Heart right ventricle (tissue), 16 donors: ENCODE measurements around the gene MYH9. TPM values are rescaled to one million over a fixed set of nuclear protein-coding genes. Genes with fewer than 3 reads are reported as not detected.

Experiments
- ATAC-seq, 8 donors: fragments of 200-7000 bp; cut with Tn5 transposase; one replicate each; pipeline ENCODE4 v1.9.1; 2020; ENCODE audit warnings: mild to moderate bottlenecking in 8 of 8, moderate library complexity in 8 of 8, moderate number of reproducible peaks in 1 of 8
- DNase-seq, 2 donors: peaks; one replicate each; pipeline ENCODE4 v3.0.0-alpha.2; 2020
- H3K27ac ChIP-seq, 10 donors: fragments of 200-600 bp; sonication (generic) in 2 of 10; one replicate each; pipeline versions ENCODE4 v1.5.0 to v1.8.0; 2020 to 2022; ENCODE audit warnings: mild to moderate bottlenecking in 3 of 10
- H3K27me3 ChIP-seq, 7 donors: fragments of 200-600 bp; one replicate each; pipeline ENCODE4 v1.8.0; 2021 to 2022; ENCODE audit warnings: mild to moderate bottlenecking in 2 of 7
- H3K36me3 ChIP-seq, 9 donors: fragments of 200-600 bp; sonication (generic) in 1 of 9; one replicate each; pipeline versions ENCODE4 v1.5.0 to v1.8.0; 2020 to 2022; ENCODE audit warnings: mild to moderate bottlenecking in 2 of 9
- H3K4me1 ChIP-seq, 9 donors: fragments of 200-600 bp; sonication (generic) in 1 of 9; one replicate each; pipeline versions ENCODE4 v1.5.0 to v1.8.0; 2020 to 2022; ENCODE audit warnings: mild to moderate bottlenecking in 4 of 9
- H3K4me3 ChIP-seq, 10 donors: fragments of 200-600 bp; sonication (generic) in 2 of 10; one replicate each; pipeline versions ENCODE4 v1.5.0 to v1.8.0; 2020 to 2022; ENCODE audit warnings: mild to moderate bottlenecking in 7 of 10, moderate library complexity in 2 of 10
- H3K9me3 ChIP-seq, 11 donors: fragments of 200-600 bp in 10 of 11; sonication (generic) in 2 of 11; one replicate each; pipeline versions ENCODE4 v1.5.0 to v1.8.0; 2013 to 2022; ENCODE audit warnings: mild to moderate bottlenecking in 2 of 11, control low read depth in 1 of 11, moderate library complexity in 1 of 11
- WGBS, 2 donors: extraction: QIAGEN DNeasy Blood & Tissue Kit; methylation state at CpG; one replicate each; pipeline ENCODE4 v1.1.7; 2013; ENCODE audit warnings: inconsistent platforms in 1 of 2; 5-methylcytosine and 5-hydroxymethylcytosine counted together
- intact Hi-C, 10 donors: fragments of 100-400 bp; cut with DNase I; formaldehyde crosslinking; loops; one replicate each; pipeline versions ENCODE4 v1.11.1 to v1.14.2; 2022
- polyA plus RNA-seq, 2 donors: library from polyadenylated mRNA; stranded (reverse); fragments of 200-250 nt; gene quantifications; one replicate each; pipeline ENCODE4 v1.2.3, GENCODE V29; 2013
- total RNA-seq, 10 donors: library from RNA; stranded (reverse); fragmentation: NEBNext Ultra II Directional in 3 of 10; extraction: Animal tissue kit (Norgen Biotek cat#: 25700) in 3 of 10; gene quantifications; one replicate each; pipeline versions ENCODE4 v1.2.1 to v1.2.4, GENCODE V29; 2021 to 2023
- TF ChIP-seq, protein P1 (sequence below), 9 donors: fragments of 200-600 bp; sonication (generic) in 2 of 9; IDR thresholded peaks; one replicate each; pipeline versions ENCODE4 v1.5.0 to v1.8.0; 2021 to 2022; ENCODE audit warnings: antibody characterized with exemption in 9 of 9, mild to moderate bottlenecking in 5 of 9, moderate library complexity in 1 of 9
- donor health status: Arrhythmogenic right ventricular cardiomyopathy.
- donor health status: ischemic (EF 13 %, LVEDD 7.1; RV severe dilation, severe dysfunction).
- donor health status: healthy with polysubstance abuse.
- donor health status: DM: no; HTN: yes; CAD: no.
- donor health status: DM: no; HTN: no; CAD: no.
- donor health status: ischemic (EF 25% LVEDD 6.9; RV normal size, moderate dysfunction).
- donor health status: ischemic (EF 25% LVEDD 5.7; RV mildly dilated, moderate dysfunction).
- donor health status: healthy.
- donor health status: DM: yes; HTN: yes; CAD: no.
- donor health status: Ischemic cardiomyopathy.
- donor health status: ischemic (EF 35%, LVEDD 5.7; RV mildly dilated, moderate dysfunction).
- donor health status: nonischemic (EF 11% LVEDD 7.7; RV severe dilation, severe dysfunction).
- donor health status: DM: yes; HTN: yes; CAD: no.
- donor health status: PGD.
- donor health status: ischemic (EF 29% LVEDD 5.4; RV normal size, mild dysfunction).
- donor health status: nonischemic (EF 23%, LVEDD 6.1; RV moderate dilation, normal function).

MYH9 gene
- total and polyA plus RNA-seq, 12 donors: 132 to 345 (median 189) TPM

DNA sequence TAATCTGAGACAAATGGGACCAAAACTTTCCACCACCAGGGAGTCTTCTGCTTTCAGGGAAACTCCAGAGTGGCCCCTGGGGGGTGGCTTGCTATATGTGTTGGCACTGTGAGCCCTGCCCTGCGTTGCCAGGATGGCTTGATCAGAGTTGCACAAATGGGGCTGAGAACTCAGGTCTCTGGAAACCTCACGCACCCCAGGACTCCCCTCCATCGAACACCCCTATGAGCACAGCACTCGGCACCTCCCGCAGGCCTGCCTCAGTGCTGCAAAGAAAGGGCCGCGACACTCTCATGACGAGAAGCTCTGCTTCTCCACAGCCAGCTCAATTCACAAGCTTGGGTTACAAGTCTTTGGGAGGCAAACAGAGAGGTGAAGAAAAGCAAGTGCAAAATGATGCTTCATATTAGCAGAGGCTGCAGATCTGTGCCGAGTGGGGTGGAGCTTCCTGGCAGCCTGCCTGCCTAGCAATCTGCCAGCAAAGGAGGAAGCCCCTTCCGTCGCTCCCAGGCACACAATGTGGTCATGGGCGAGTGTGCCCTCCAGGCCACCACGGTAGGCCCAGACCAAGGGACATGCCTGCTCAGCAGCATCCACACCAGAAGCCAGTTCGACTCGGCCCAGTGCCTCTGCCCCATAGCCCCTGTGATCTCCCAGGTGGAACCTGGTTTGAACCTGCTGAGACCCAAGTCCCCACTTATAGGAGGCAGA lies 55.7 kb downstream of the MYH9 start:
- no peaks in the 10 kb centered on the region for H3K27me3 ChIP-seq
- TF ChIP-seq, protein P1, sequence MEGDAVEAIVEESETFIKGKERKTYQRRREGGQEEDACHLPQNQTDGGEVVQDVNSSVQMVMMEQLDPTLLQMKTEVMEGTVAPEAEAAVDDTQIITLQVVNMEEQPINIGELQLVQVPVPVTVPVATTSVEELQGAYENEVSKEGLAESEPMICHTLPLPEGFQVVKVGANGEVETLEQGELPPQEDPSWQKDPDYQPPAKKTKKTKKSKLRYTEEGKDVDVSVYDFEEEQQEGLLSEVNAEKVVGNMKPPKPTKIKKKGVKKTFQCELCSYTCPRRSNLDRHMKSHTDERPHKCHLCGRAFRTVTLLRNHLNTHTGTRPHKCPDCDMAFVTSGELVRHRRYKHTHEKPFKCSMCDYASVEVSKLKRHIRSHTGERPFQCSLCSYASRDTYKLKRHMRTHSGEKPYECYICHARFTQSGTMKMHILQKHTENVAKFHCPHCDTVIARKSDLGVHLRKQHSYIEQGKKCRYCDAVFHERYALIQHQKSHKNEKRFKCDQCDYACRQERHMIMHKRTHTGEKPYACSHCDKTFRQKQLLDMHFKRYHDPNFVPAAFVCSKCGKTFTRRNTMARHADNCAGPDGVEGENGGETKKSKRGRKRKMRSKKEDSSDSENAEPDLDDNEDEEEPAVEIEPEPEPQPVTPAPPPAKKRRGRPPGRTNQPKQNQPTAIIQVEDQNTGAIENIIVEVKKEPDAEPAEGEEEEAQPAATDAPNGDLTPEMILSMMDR (IDR thresholded peaks at IDR 0.05): no peak
- H3K4me3 ChIP-seq: peak overlapping the region in 6 of 10 donors; percentile 6 to 23 (median 15)
- no peaks in the 10 kb centered on the region for H3K9me3 ChIP-seq
- peaks cover 0 to 92% (median 19%) of the 10 kb centered on the region in 9 donors for H3K36me3 ChIP-seq
- intact Hi-C loops: loop anchor here in 5 of 10 donors (2.0 to 5.0 kb wide), 6 partner anchors 35 to 133 kb away; partner anchors contain the start of gene MYH9 (in 2 of the 5)
- DNase-seq: peak; percentile 76 to 83
- ATAC-seq: peak in 7 of 8 donors; percentile 0 to 21 (median 16)
- WGBS, 2 donors: 15 to 20% methylated on average over 15 of the region's 15 CpGs
- peak overlapping the region; percentile 84 to 98 (median 96) for H3K27ac ChIP-seq
- peaks cover 77 to 100% (median 100%) of the 10 kb centered on the region in 9 donors for H3K4me1 ChIP-seq

DNA sequence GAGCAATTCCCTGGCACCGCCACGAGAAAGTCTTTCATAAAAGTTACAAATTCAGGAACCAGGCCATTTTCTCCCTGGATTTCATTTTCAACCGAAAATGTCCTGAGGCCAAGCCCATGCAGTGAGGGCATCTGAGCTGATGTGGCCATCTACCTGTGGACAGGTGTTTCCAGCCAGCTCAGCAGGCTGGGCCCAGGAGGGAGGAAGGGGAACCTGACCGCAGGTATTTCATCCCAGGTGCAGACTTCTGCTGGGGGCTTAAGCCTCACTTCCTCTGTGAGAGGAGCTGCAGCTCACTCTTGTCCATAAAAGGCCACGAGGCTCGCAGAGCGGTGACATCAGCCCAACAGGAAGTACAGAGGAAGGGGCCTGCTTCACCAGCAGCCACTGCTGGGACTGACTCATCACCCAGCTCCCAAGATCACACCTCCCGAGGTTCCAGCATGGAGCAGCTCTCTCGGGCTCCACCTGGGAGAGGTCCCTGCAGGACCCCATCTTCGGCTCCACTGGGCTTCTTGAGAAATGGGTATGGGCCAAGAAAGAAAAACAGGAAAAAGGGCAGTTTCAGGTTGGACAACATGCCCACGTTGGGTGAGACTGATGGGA lies 56.4 kb downstream of the MYH9 start:
- peak overlapping the region; percentile 84 to 98 (median 96) for H3K27ac ChIP-seq
- 25 to 26% methylated on average over 11 of the region's 11 CpGs for WGBS, 2 donors
- intact Hi-C loops: loop anchor here in 5 of 10 donors (2.0 to 5.0 kb wide), 6 partner anchors 36 to 133 kb away; partner anchors contain the start of gene MYH9 (in 2 of the 5)
- H3K9me3 ChIP-seq: no peaks in the 10 kb centered on the region
- H3K27me3 ChIP-seq: no peaks in the 10 kb centered on the region
- H3K4me3 ChIP-seq: peak overlapping the region in 6 of 10 donors; percentile 6 to 23 (median 12)
- ATAC-seq: peak; percentile 31 to 70 (median 63)
- peak; percentile 76 to 85 for DNase-seq
- peaks cover 0 to 92% (median 19%) of the 10 kb centered on the region in 9 donors for H3K36me3 ChIP-seq
- H3K4me1 ChIP-seq: peaks cover 83 to 100% (median 100%) of the 10 kb centered on the region in 9 donors
- TF ChIP-seq, protein P1 (IDR thresholded peaks at IDR 0.05): no peak

GRCh38 chr22:36330655-36331305 lies 57.0 kb downstream of the MYH9 start:
- TF ChIP-seq, protein P1 (IDR thresholded peaks at IDR 0.05): no peak
- Histone ChIP-seq H3K27me3 (no peaks in the 10 kb centered on the region), H3K4me3 (peak overlapping the region in 5 of 10 donors; percentile 3 to 16 (median 6)), H3K4me1 (peaks cover 86 to 100% (median 100%) of the 10 kb centered on the region in 9 donors), H3K27ac (peak overlapping the region; percentile 84 to 98 (median 96)), H3K9me3 (no peaks in the 10 kb centered on the region), H3K36me3 (peaks cover 0 to 92% (median 18%) of the 10 kb centered on the region in 9 donors)
- 24 to 35% methylated on average over 20 of the region's 20 CpGs for WGBS, 2 donors
- intact Hi-C loops: loop anchor here in 5 of 10 donors (2.0 to 5.0 kb wide), 6 partner anchors 37 to 134 kb away; partner anchors contain the start of gene MYH9 (in 2 of the 5)
- peak; percentile 7 to 47 (median 24) for ATAC-seq
- peak; percentile 64 to 80 for DNase-seq

DNA sequence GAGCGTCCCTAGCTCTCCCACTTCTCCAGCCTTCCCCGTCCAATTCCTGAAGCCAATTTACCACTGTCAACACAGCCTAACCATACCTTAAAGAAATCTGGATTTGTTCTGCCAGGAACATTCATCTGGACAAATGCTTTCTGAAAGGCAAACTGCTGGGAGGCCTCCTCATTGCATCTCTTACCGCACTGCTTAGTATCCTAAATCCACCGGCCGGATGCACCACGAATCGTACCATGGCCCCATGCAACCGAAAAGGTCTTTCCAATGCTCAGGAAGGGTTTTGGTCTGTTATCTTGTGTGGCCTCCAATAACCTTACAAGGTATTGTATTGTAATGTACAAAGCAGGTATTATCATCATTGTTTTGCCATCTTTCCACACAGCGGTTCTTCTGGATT lies 57.6 kb downstream of the MYH9 start:
- no peak for ATAC-seq
- 56 to 64% methylated on average over 9 of the region's 9 CpGs for WGBS, 2 donors
- Histone ChIP-seq H3K4me1 (peaks cover 88 to 100% (median 100%) of the 10 kb centered on the region in 9 donors), H3K27ac (peak overlapping the region; percentile 84 to 98 (median 96)), H3K36me3 (peaks cover 0 to 92% (median 23%) of the 10 kb centered on the region in 9 donors), H3K4me3 (peak overlapping the region in 5 of 10 donors; percentile 6 to 23 (median 13)), H3K27me3 (no peaks in the 10 kb centered on the region), H3K9me3 (no peaks in the 10 kb centered on the region)
- intact Hi-C loops: loop anchor here in 5 of 10 donors (2.0 to 5.0 kb wide), 6 partner anchors 37 to 135 kb away; partner anchors contain the start of gene MYH9 (in 2 of the 5)
- TF ChIP-seq, protein P1 (IDR thresholded peaks at IDR 0.05): no peak
- no peak for DNase-seq
